GM18507 (cell line): Measurements from ENCODE around the gene FAM9C.
"Not testable (repeated sequence)": the region's sequence is repeated elsewhere in the genome, so short reads cannot be mapped to it uniquely, and the experiment has no call there.

Experiments used
- DNase-seq: peaks from one replicate; pipeline ENCODE4 v3.0.0; 2011; ENCODE audit warnings: low read depth; ENCODE audit not compliant: insufficient read length; ENCODE audit errors: extremely low spot score
- FAIRE-seq: peaks from 2 replicates; lab custom pipeline; 2011; peaks lifted over from hg19 to GRCh38; lab: Jason Lieb, UNC

Gene FAM9C

GRCh38 chrX:13077168-13077567, 32.7 kb upstream of the FAM9C start:
- FAIRE-seq (peak; percentile 68), DNase-seq (no peak)

- DNase-seq (no peak), FAIRE-seq (peak; percentile 75)
Observed at GRCh38 chrX:13076176-13076961, 31.9 kb upstream of the FAM9C start.

- DNase-seq (no peak), FAIRE-seq (peak; percentile 87)
Observed at GRCh38 chrX:13074297-13075262, 30.2 kb upstream of the FAM9C start.

GRCh38 chrX:13069771-13070416, 25.5 kb upstream of the FAM9C start:
- DNase-seq (no peak), FAIRE-seq (no peak)

- no peak for FAIRE-seq
- no peak for DNase-seq
Observed at GRCh38 chrX:13068651-13069050, 24.2 kb upstream of the FAM9C start.

- FAIRE-seq = no peak
- DNase-seq = no peak
Observed at GRCh38 chrX:13067773-13068172, 23.4 kb upstream of the FAM9C start.

- DNase-seq (no peak), FAIRE-seq (no peak)
Observed at GRCh38 chrX:13066391-13066790, 22.0 kb upstream of the FAM9C start.

GRCh38 chrX:13064599-13065143, 20.3 kb upstream of the FAM9C start:
- FAIRE-seq = peak; percentile 56
- no peak for DNase-seq

- not testable (repeated sequence) for DNase-seq, FAIRE-seq
Observed at GRCh38 chrX:13063124-13063523, 18.7 kb upstream of the FAM9C start.

GRCh38 chrX:13062331-13062730, 17.9 kb upstream of the FAM9C start:
- not testable (repeated sequence) for DNase-seq, FAIRE-seq

GRCh38 chrX:13061215-13061708, 16.8 kb upstream of the FAM9C start:
- not testable (repeated sequence) for DNase-seq

GRCh38 chrX:13059637-13060499, 15.4 kb upstream of the FAM9C start:
- FAIRE-seq = peak; percentile 55
- DNase-seq = no peak

More at GRCh38 chrX:13061215-13061708, 16.8 kb upstream of the FAM9C start:
- not testable (repeated sequence) for FAIRE-seq

GRCh38 chrX:13055486-13055885, 11.1 kb upstream of the FAM9C start:
- DNase-seq = no peak
- FAIRE-seq = peak; percentile 86

- DNase-seq = no peak
- FAIRE-seq = no peak
Observed at GRCh38 chrX:13053171-13053570, 8.8 kb upstream of the FAM9C start.

GRCh38 chrX:13051529-13052172, 7.2 kb upstream of the FAM9C start:
- FAIRE-seq (peak; percentile 93), DNase-seq (no peak)

- DNase-seq (no peak), FAIRE-seq (no peak)
Observed at GRCh38 chrX:13051167-13051528, 6.7 kb upstream of the FAM9C start.

GRCh38 chrX:13050151-13050550, 5.7 kb upstream of the FAM9C start:
- FAIRE-seq (peak; percentile 59), DNase-seq (no peak)

- DNase-seq (no peak), FAIRE-seq (peak; percentile 54)
Observed at GRCh38 chrX:13048280-13048679, 3.9 kb upstream of the FAM9C start.
